Neuronal stem cell (in vitro differentiated cells): ENCODE results near the gene GCLM.
"Not testable (repeated sequence)": the region's sequence is repeated elsewhere in the genome, so short reads cannot be mapped to it uniquely, and the experiment has no call there.

Experiments used
- DNase-seq: peaks from one replicate; pipeline ENCODE4 v3.0.0-alpha.2; 2013; ENCODE audit warnings: low spot score
- H2AFZ ChIP-seq: one replicate; pipeline ENCODE4 v1.6.1; 2013; ENCODE audit warnings: mild to moderate bottlenecking, low read length, inconsistent platforms
- H2AK5ac ChIP-seq: 2 replicates; pipeline ENCODE4 v1.6.1; 2013; ENCODE audit warnings: low read depth, mild to moderate bottlenecking, inconsistent platforms, low read length, moderate library complexity, mixed read lengths
- H2BK120ac ChIP-seq: 2 replicates; pipeline ENCODE4 v1.6.1; 2013; ENCODE audit warnings: low read depth, mild to moderate bottlenecking, inconsistent platforms, low read length, moderate library complexity, mixed read lengths
- H2BK12ac ChIP-seq: one replicate; pipeline ENCODE4 v1.6.1; 2013; ENCODE audit warnings: low read length, inconsistent platforms
- H2BK15ac ChIP-seq: 2 replicates; pipeline ENCODE4 v1.6.1; 2013; ENCODE audit warnings: mild to moderate bottlenecking, low read length, inconsistent platforms, mixed read lengths
- H2BK5ac ChIP-seq: one replicate; pipeline ENCODE4 v1.6.1; 2013; ENCODE audit warnings: inconsistent platforms, mild to moderate bottlenecking, low read length, moderate library complexity
- H3K14ac ChIP-seq: one replicate; pipeline ENCODE4 v1.6.1; 2013; ENCODE audit warnings: low read length, inconsistent platforms
- H3K18ac ChIP-seq: 2 replicates; pipeline ENCODE4 v1.6.1; 2013; ENCODE audit warnings: low read length, inconsistent platforms
- H3K23ac ChIP-seq: 2 replicates; pipeline ENCODE4 v1.6.1; 2013; ENCODE audit warnings: low read depth, mild to moderate bottlenecking, mixed read lengths, low read length, inconsistent platforms; ENCODE audit not compliant: poor library complexity
- H3K27ac ChIP-seq: replicated peaks from 3 replicates; pipeline ENCODE4 v1.5.1; 2013; ENCODE audit warnings: low read length, inconsistent platforms
- H3K27me3 ChIP-seq, 3 experiments: 2 replicates each; pipeline ENCODE4 v1.6.1; 2013; ENCODE audit warnings: low read length in 3 of 3, mild to moderate bottlenecking in 2 of 3, inconsistent platforms in 1 of 3, low read depth in 1 of 3, mixed read lengths in 1 of 3, moderate library complexity in 1 of 3; ENCODE audit not compliant: control insufficient read depth in 3 of 3, insufficient read depth in 3 of 3
- H3K36me3 ChIP-seq, 2 donors: replicated peaks in 1 of 2; 2 replicates each; pipeline ENCODE4 v1.6.1; 2013; ENCODE audit warnings: low read length in 2 of 2; ENCODE audit not compliant: control insufficient read depth in 2 of 2, insufficient read depth in 2 of 2
- H3K4ac ChIP-seq: 2 replicates; pipeline ENCODE4 v1.6.1; 2013; ENCODE audit warnings: inconsistent platforms, mild to moderate bottlenecking, low read length, moderate library complexity
- H3K4me1 ChIP-seq, 2 donors: 1 replicate in 1 of 2; 2 replicates in 1 of 2; pipeline ENCODE4 v1.6.1; 2013; ENCODE audit warnings: low read length in 2 of 2, low read depth in 1 of 2; ENCODE audit not compliant: control insufficient read depth in 2 of 2, insufficient read depth in 1 of 2
- H3K4me2 ChIP-seq: one replicate; pipeline ENCODE4 v1.6.1; 2013; ENCODE audit warnings: mild to moderate bottlenecking, low read length, inconsistent platforms; ENCODE audit not compliant: insufficient read depth, poor library complexity, severe bottlenecking
- H3K4me3 ChIP-seq, 2 donors: 2 replicates each; pipeline ENCODE4 v1.5.1; 2013; ENCODE audit warnings: low read length in 2 of 2, mild to moderate bottlenecking in 2 of 2, inconsistent platforms in 1 of 2, moderate library complexity in 1 of 2
- H3K79me1 ChIP-seq: one replicate; pipeline ENCODE4 v1.6.1; 2013; ENCODE audit warnings: low read depth, mild to moderate bottlenecking, inconsistent platforms, low read length, moderate library complexity
- H3K9ac ChIP-seq: one replicate; pipeline ENCODE4 v1.6.1; 2013; ENCODE audit warnings: mild to moderate bottlenecking, low read depth, low read length, inconsistent platforms; ENCODE audit not compliant: poor library complexity
- H3K9me3 ChIP-seq, 2 donors: replicated peaks in 1 of 2; 2 replicates each; pipeline versions ENCODE3 to v1.6.1; 2013; ENCODE audit warnings: low read length in 2 of 2, mild to moderate bottlenecking in 2 of 2, inconsistent platforms in 1 of 2, low read depth in 1 of 2, mixed read lengths in 1 of 2, moderate library complexity in 1 of 2; ENCODE audit not compliant: control insufficient read depth in 2 of 2, insufficient read depth in 1 of 2
- H4K8ac ChIP-seq: one replicate; pipeline ENCODE4 v1.6.1; 2013; ENCODE audit warnings: low read depth, mild to moderate bottlenecking, inconsistent platforms, low read length, moderate library complexity
- H4K91ac ChIP-seq: one replicate; pipeline ENCODE4 v1.6.1; 2013; ENCODE audit warnings: low read length, low read depth, mild to moderate bottlenecking, inconsistent platforms; ENCODE audit not compliant: poor library complexity
- WGBS, 2 donors: extraction: QIAGEN DNeasy Blood & Tissue Kit; methylation state at CpG; one replicate each; pipeline ENCODE4 v1.1.7; 2013; ENCODE audit warnings: missing lambda C conversion rate in 2 of 2, mixed read lengths in 1 of 2; ENCODE audit not compliant: insufficient read length in 2 of 2, insufficient replicate concordance in 1 of 2; ENCODE audit errors: extremely low coverage in 2 of 2; 5-methylcytosine and 5-hydroxymethylcytosine counted together

GCLM gene

GRCh38 chr1:93925206-93925605, 16.0 kb upstream of the GCLM start:
- no peak overlapping the region for H3K27ac ChIP-seq
- H3K79me1 ChIP-seq, result peaks cover 2% of the 10 kb centered on the region
- H3K9ac ChIP-seq, result no peak overlapping the region
- H3K18ac ChIP-seq, result no peak overlapping the region
- no peak overlapping the region for H2BK15ac ChIP-seq
- H2BK12ac ChIP-seq, result no peak overlapping the region
- H2BK5ac ChIP-seq, result no peak overlapping the region
- H3K4me2 ChIP-seq, result no peak overlapping the region
- H4K91ac ChIP-seq, result no peak overlapping the region
- no CpG with 5 or more reads among the region's 3 CpGs for whole genome bisulfite sequencing, 2 donors
- no peak overlapping the region for H3K14ac ChIP-seq
- no peak overlapping the region for H3K4ac ChIP-seq
- H3K27me3 ChIP-seq, result peaks cover 0 to 6% (median 0%) of the 10 kb centered on the region in 3 experiments
- H2AK5ac ChIP-seq, result no peak overlapping the region
- H4K8ac ChIP-seq, result no peak overlapping the region
- H3K4me1 ChIP-seq, result no peaks in the 10 kb centered on the region
- DNase-seq, result no peak
- H3K23ac ChIP-seq, result no peak overlapping the region
- H3K36me3 ChIP-seq, result no peaks in the 10 kb centered on the region
- no peak overlapping the region for H3K4me3 ChIP-seq
- peaks cover 0 to 2% of the 10 kb centered on the region in 2 donors for H3K9me3 ChIP-seq
- no peak overlapping the region for H2BK120ac ChIP-seq
- H2AFZ ChIP-seq, result no peak overlapping the region

GRCh38 chr1:93919780-93920179, 10.6 kb upstream of the GCLM start:
- no peak overlapping the region for H4K91ac ChIP-seq
- no peaks in the 10 kb centered on the region for H3K36me3 ChIP-seq
- DNase-seq, result no peak
- H3K4me3 ChIP-seq, result no peak overlapping the region
- no peak overlapping the region for H3K14ac ChIP-seq
- H3K4me1 ChIP-seq, result peaks cover 0 to 2% of the 10 kb centered on the region in 2 donors
- no peak overlapping the region for H2AFZ ChIP-seq
- peaks cover 0 to 6% (median 0%) of the 10 kb centered on the region in 3 experiments for H3K27me3 ChIP-seq
- H3K27ac ChIP-seq, result no peak overlapping the region
- no peak overlapping the region for H2BK12ac ChIP-seq
- no peak overlapping the region for H3K4me2 ChIP-seq
- no peak overlapping the region for H3K23ac ChIP-seq
- WGBS, 2 donors, result no CpG with 5 or more reads among the region's 1 CpG
- H3K9ac ChIP-seq, result no peak overlapping the region
- H2AK5ac ChIP-seq, result no peak overlapping the region
- no peak overlapping the region for H2BK5ac ChIP-seq
- H3K4ac ChIP-seq, result no peak overlapping the region
- no peak overlapping the region for H4K8ac ChIP-seq
- no peak overlapping the region for H2BK15ac ChIP-seq
- no peak overlapping the region for H3K18ac ChIP-seq
- H3K79me1 ChIP-seq, result peaks cover 2% of the 10 kb centered on the region
- peaks cover 3 to 7% of the 10 kb centered on the region in 2 donors for H3K9me3 ChIP-seq
- H2BK120ac ChIP-seq, result no peak overlapping the region

- H3K4ac ChIP-seq, result no peak overlapping the region
- no peak overlapping the region for H3K14ac ChIP-seq
- no peak overlapping the region for H3K4me2 ChIP-seq
- H3K18ac ChIP-seq, result no peak overlapping the region
- H2BK5ac ChIP-seq, result no peak overlapping the region
- no peak overlapping the region for H3K4me3 ChIP-seq
- H3K9ac ChIP-seq, result no peak overlapping the region
- no peak overlapping the region for H3K27ac ChIP-seq
- no CpG with 5 or more reads among the region's 10 CpGs for WGBS, 2 donors
- H2AK5ac ChIP-seq, result no peak overlapping the region
- peaks cover 0 to 4% (median 0%) of the 10 kb centered on the region in 3 experiments for H3K27me3 ChIP-seq
- H2BK12ac ChIP-seq, result no peak overlapping the region
- H3K9me3 ChIP-seq, result peaks cover 3 to 7% of the 10 kb centered on the region in 2 donors
- H3K79me1 ChIP-seq, result peaks cover 2% of the 10 kb centered on the region
- no peaks in the 10 kb centered on the region for H3K36me3 ChIP-seq
- H3K23ac ChIP-seq, result no peak overlapping the region
- H2BK120ac ChIP-seq, result no peak overlapping the region
- DNase-seq, result no peak
- no peak overlapping the region for H2BK15ac ChIP-seq
- H4K8ac ChIP-seq, result no peak overlapping the region
- H3K4me1 ChIP-seq, result peaks cover 0 to 2% of the 10 kb centered on the region in 2 donors
- H2AFZ ChIP-seq, result no peak overlapping the region
- no peak overlapping the region for H4K91ac ChIP-seq
These were observed 8.1 kb upstream of the GCLM start for GRCh38 chr1:93917302-93917701.

GRCh38 chr1:93910880-93911279, 1.6 kb upstream of the GCLM start:
- H2AK5ac ChIP-seq, H3K14ac ChIP-seq, H3K4me2 ChIP-seq, DNase-seq, H3K36me3 ChIP-seq, H3K79me1 ChIP-seq, H3K9ac ChIP-seq, H3K18ac ChIP-seq, H3K4me3 ChIP-seq, H2AFZ ChIP-seq, H4K8ac ChIP-seq, H3K4me1 ChIP-seq, H4K91ac ChIP-seq, H2BK120ac ChIP-seq, H3K27me3 ChIP-seq, H2BK15ac ChIP-seq, H2BK12ac ChIP-seq, H3K23ac ChIP-seq, H3K4ac ChIP-seq, H3K9me3 ChIP-seq, H3K27ac ChIP-seq, H2BK5ac ChIP-seq: not testable (repeated sequence)
- WGBS, 2 donors, result no CpG with 5 or more reads among the region's 3 CpGs
